Keratinocyte (primary cell): ENCODE data around the gene C4orf50. TPM values are rescaled to one million over a fixed set of nuclear protein-coding genes. Genes with fewer than 3 reads are reported as not detected.

Experiments used
- DNase-seq: peaks from one replicate; pipeline ENCODE4 v3.0.0-alpha.2; 2011; ENCODE audit warnings: low read depth, missing footprints, low spot score
- FAIRE-seq: peaks from 2 replicates; lab custom pipeline; 2011; peaks lifted over from hg19 to GRCh38; lab: Jason Lieb, UNC
- H2AFZ ChIP-seq: 2 replicates; pipeline ENCODE4 v1.6.0; 2012; ENCODE audit warnings: low read length, control low read depth, inconsistent platforms; ENCODE audit not compliant: control insufficient read depth
- H3K27ac ChIP-seq: 2 replicates; pipeline ENCODE4 v1.5.1; 2011; ENCODE audit warnings: low read length; ENCODE audit not compliant: control insufficient read depth, insufficient read depth
- H3K27me3 ChIP-seq: 3 replicates; pipeline ENCODE4 v1.6.0; 2011; ENCODE audit warnings: low read length; ENCODE audit not compliant: control insufficient read depth, insufficient read depth; ENCODE audit errors: extremely low read depth
- H3K36me3 ChIP-seq, 2 experiments: 2 replicates in 1 of 2; 3 replicates in 1 of 2; pipeline ENCODE4 v1.5.1; 2011; ENCODE audit warnings: low read length in 2 of 2, mild to moderate bottlenecking in 1 of 2; ENCODE audit not compliant: control insufficient read depth in 2 of 2, insufficient read depth in 2 of 2; ENCODE audit errors: extremely low read depth in 1 of 2
- H3K4me1 ChIP-seq: 3 replicates; pipeline ENCODE4 v1.5.1; 2011; ENCODE audit warnings: low read length; ENCODE audit not compliant: control insufficient read depth, insufficient read depth; ENCODE audit errors: extremely low read depth
- H3K4me2 ChIP-seq: 3 replicates; pipeline ENCODE4 v1.6.0; 2011; ENCODE audit warnings: low read depth, low read length; ENCODE audit not compliant: control insufficient read depth, insufficient read depth; ENCODE audit errors: extremely low read depth
- H3K4me3 ChIP-seq, 3 experiments: fragments of 200-600 bp in 1 of 3; sonication (generic) in 1 of 3; 2 replicates in 2 of 3; 3 replicates in 1 of 3; pipeline ENCODE4 v1.5.1; 2011 to 2016; ENCODE audit warnings: low read length in 3 of 3, mild to moderate bottlenecking in 3 of 3, control low read depth in 2 of 3, inconsistent platforms in 1 of 3, low read depth in 1 of 3, mixed read lengths in 1 of 3, mixed run types in 1 of 3, moderate library complexity in 1 of 3; ENCODE audit not compliant: control insufficient read depth in 2 of 3, insufficient read depth in 2 of 3; ENCODE audit errors: extremely low read depth in 1 of 3
- H3K79me2 ChIP-seq: 2 replicates; pipeline ENCODE4 v1.6.0; 2012; ENCODE audit warnings: low read length; ENCODE audit not compliant: control insufficient read depth, insufficient read depth
- H3K9ac ChIP-seq: 3 replicates; pipeline ENCODE4 v1.6.0; 2011; ENCODE audit warnings: low read length; ENCODE audit not compliant: control insufficient read depth, insufficient read depth; ENCODE audit errors: extremely low read depth
- H3K9me1 ChIP-seq: 3 replicates; pipeline ENCODE4 v1.6.0; 2011; ENCODE audit warnings: low read length; ENCODE audit not compliant: control insufficient read depth, insufficient read depth; ENCODE audit errors: extremely low read depth
- H3K9me3 ChIP-seq: 2 replicates; pipeline ENCODE4 v1.5.1; 2012; ENCODE audit warnings: low read depth, low read length; ENCODE audit not compliant: control insufficient read depth
- H4K20me1 ChIP-seq: 3 replicates; pipeline ENCODE4 v1.6.0; 2011; ENCODE audit warnings: low read length; ENCODE audit not compliant: control insufficient read depth, insufficient read depth; ENCODE audit errors: extremely low read depth
- EZH2 ChIP-seq: IDR thresholded peaks from one replicate; pipeline ENCODE4 v1.6.1; 2012; ENCODE audit warnings: inconsistent platforms, mild to moderate bottlenecking, low read length, moderate library complexity
- dilution Hi-C: fragments of 300-500 bp; cut with MboI; formaldehyde crosslinking; loops from one replicate; pipeline ENCODE4 v1.7.0; 2020; ENCODE audit warnings: low sequenced_read_pairs; ENCODE audit not compliant: extremely low pct_ligation_motif_present
- polyA plus RNA-seq, 5 experiments: library from polyadenylated mRNA; depleted of rRNA in 3 of 5; stranded (reverse) in 3 of 5; stranded (forward) in 1 of 5; unstranded in 1 of 5; fragments of >200 nt; gene quantifications; 1 replicate in 1 of 5; 2 replicates in 3 of 5; 3 replicates in 1 of 5; pipeline versions ENCODE4 v1.2.1 to v1.2.3, GENCODE V29; 2011 to 2012; ENCODE audit warnings: missing spikeins in 2 of 5, low read depth in 1 of 5, low replicate concordance in 1 of 5
- TF ChIP-seq, protein P1 (sequence below), 3 experiments: IDR thresholded peaks in 1 of 3; conservative IDR thresholded peaks in 1 of 3; optimal IDR thresholded peaks in 1 of 3; 2 replicates in 2 of 3; 3 replicates in 1 of 3; pipeline versions ENCODE3 to v1.5.1; 2011; ENCODE audit warnings: low read length in 3 of 3, mild to moderate bottlenecking in 3 of 3, moderate library complexity in 2 of 3, control low read depth in 1 of 3, inconsistent platforms in 1 of 3; ENCODE audit not compliant: insufficient read depth in 2 of 3; ENCODE audit errors: extremely low read depth in 1 of 3

C4orf50 gene
- polyA plus RNA-seq, 1 donor (not counting 4 experiments of a cell fraction or from before 2014, with no cell fraction given), result not detected

DNA sequence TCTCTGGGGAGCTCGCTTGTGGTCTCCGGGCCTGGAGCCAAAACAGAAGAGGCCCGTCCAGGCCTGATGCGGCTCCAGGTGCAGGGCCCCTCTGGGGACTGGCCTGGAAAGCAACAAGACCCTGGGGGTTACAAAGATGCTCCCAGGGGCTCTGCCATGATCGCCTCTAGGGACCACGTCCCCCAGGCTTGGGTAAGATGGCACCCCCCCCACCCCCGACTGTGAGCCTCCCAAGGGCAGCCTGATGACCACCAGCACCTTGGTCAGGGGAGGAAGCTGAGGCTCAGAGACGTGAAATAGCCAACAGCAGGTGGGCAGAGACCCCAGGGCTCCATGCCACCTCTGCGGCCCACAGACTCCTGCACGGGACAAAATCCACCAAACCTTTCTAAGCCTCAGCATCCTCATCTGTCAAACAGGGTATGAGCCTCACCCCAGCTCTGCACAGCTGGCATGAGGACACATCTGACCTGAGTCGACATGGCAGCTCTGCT, 25.4 kb downstream of the C4orf50 start:
- Histone ChIP-seq H4K20me1 (no peaks in the 10 kb centered on the region), H3K79me2 (no peaks in the 10 kb centered on the region), H3K27ac (no peak overlapping the region), H3K9me3 (no peaks in the 10 kb centered on the region), H3K36me3 (no peaks in the 10 kb centered on the region), H3K4me3 (no peak overlapping the region), H2AFZ (no peak overlapping the region), H3K9me1 (no peaks in the 10 kb centered on the region), H3K9ac (no peak overlapping the region), H3K4me2 (no peak overlapping the region), H3K27me3 (no peaks in the 10 kb centered on the region), H3K4me1 (no peaks in the 10 kb centered on the region)
- no peak for DNase-seq
- TF ChIP-seq, protein P1, sequence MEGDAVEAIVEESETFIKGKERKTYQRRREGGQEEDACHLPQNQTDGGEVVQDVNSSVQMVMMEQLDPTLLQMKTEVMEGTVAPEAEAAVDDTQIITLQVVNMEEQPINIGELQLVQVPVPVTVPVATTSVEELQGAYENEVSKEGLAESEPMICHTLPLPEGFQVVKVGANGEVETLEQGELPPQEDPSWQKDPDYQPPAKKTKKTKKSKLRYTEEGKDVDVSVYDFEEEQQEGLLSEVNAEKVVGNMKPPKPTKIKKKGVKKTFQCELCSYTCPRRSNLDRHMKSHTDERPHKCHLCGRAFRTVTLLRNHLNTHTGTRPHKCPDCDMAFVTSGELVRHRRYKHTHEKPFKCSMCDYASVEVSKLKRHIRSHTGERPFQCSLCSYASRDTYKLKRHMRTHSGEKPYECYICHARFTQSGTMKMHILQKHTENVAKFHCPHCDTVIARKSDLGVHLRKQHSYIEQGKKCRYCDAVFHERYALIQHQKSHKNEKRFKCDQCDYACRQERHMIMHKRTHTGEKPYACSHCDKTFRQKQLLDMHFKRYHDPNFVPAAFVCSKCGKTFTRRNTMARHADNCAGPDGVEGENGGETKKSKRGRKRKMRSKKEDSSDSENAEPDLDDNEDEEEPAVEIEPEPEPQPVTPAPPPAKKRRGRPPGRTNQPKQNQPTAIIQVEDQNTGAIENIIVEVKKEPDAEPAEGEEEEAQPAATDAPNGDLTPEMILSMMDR (optimal IDR thresholded peaks at IDR 0.05 in 1 of 3, IDR thresholded peaks at IDR 0.05 in 1 of 3, conservative IDR thresholded peaks at IDR 0.05 in 1 of 3; ENCODE audit: extremely low read depth in 1 of 3, insufficient read depth in 2 of 3, low read length in 3 of 3), result no peak
- no peak for TF ChIP-seq EZH2
- dilution Hi-C loops, result no loop called here
- no peak for FAIRE-seq

DNA sequence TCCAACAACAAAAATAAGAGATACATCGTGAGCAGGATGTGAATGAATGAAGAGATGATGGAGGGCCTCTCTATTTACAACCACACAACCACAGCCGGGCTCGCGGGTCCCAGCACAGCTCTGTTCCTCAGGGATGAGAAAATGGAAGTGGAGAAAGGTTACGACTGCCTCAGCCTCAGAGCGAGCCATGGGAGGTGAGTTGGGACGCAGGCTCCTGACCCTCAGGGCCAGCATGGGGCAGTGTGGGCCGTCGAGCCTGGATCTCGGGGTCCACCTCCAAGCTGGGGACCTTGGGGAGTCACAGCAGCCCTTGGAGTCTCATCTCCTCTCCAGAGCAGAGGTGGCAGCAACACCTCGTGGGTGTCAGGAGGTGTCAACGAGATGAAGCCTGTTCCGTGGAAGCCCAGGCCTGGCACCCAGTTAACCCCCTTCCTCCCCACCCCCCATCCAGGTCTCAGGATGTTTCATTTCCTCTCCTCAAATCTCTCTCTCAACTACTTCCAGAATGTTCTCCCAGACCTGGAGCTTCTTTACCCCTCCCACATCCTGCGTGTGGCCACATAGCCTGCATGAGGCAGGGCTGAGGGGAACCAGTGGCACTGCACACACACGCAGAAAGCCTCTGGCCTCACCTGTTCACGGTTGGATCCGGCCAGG, 25.9 kb downstream of the C4orf50 start:
- dilution Hi-C loops, result no loop called here
- Histone ChIP-seq H3K4me1 (no peaks in the 10 kb centered on the region), H3K4me3 (no peak overlapping the region), H4K20me1 (no peaks in the 10 kb centered on the region), H3K4me2 (no peak overlapping the region), H3K9me1 (no peaks in the 10 kb centered on the region), H3K27ac (no peak overlapping the region), H3K79me2 (no peaks in the 10 kb centered on the region), H2AFZ (no peak overlapping the region), H3K9ac (no peak overlapping the region), H3K27me3 (no peaks in the 10 kb centered on the region), H3K9me3 (no peaks in the 10 kb centered on the region), H3K36me3 (no peaks in the 10 kb centered on the region)
- TF ChIP-seq, protein P1 (optimal IDR thresholded peaks at IDR 0.05 in 1 of 3, IDR thresholded peaks at IDR 0.05 in 1 of 3, conservative IDR thresholded peaks at IDR 0.05 in 1 of 3; ENCODE audit: extremely low read depth in 1 of 3, insufficient read depth in 2 of 3, low read length in 3 of 3), result no peak
- no peak for TF ChIP-seq EZH2
- FAIRE-seq, result no peak
- no peak for DNase-seq
